ENCODE results near the gene SLC25A33.

GRCh38 chr1:9598316-9598700 lies 59.0 kb downstream of the SLC25A33 start:
- TF ChIP-seq, protein P1, sequence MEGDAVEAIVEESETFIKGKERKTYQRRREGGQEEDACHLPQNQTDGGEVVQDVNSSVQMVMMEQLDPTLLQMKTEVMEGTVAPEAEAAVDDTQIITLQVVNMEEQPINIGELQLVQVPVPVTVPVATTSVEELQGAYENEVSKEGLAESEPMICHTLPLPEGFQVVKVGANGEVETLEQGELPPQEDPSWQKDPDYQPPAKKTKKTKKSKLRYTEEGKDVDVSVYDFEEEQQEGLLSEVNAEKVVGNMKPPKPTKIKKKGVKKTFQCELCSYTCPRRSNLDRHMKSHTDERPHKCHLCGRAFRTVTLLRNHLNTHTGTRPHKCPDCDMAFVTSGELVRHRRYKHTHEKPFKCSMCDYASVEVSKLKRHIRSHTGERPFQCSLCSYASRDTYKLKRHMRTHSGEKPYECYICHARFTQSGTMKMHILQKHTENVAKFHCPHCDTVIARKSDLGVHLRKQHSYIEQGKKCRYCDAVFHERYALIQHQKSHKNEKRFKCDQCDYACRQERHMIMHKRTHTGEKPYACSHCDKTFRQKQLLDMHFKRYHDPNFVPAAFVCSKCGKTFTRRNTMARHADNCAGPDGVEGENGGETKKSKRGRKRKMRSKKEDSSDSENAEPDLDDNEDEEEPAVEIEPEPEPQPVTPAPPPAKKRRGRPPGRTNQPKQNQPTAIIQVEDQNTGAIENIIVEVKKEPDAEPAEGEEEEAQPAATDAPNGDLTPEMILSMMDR (IDR thresholded peaks at IDR 0.05; ENCODE audit: borderline replicate concordance, extremely low read depth, low read length, poor library complexity, severe bottlenecking) = no peak
- no peak for TF ChIP-seq EZH2 (IDR thresholded peaks at IDR 0.05; ENCODE audit: borderline replicate concordance, low read depth, low read length, severe bottlenecking)

All from DND-41 (cell line).